Stimulated activated CD8-positive, alpha-beta memory T cell treated with anti-CD3 and anti-CD28 coated beads, Interleukin-4, amount 100 ng/mL, for 1 hour (primary cell): ENCODE measurements around the gene LGALS3BP.
"Not testable (repeated sequence)": the region's sequence is repeated elsewhere in the genome, so short reads cannot be mapped to it uniquely, and the experiment has no call there.

Source experiments
- DNase-seq, 2 donors: peaks; one replicate each; pipeline ENCODE4 v3.0.0-alpha.2; 2020; ENCODE audit warnings: low read depth in 2 of 2, low spot score in 1 of 2

Gene LGALS3BP

GRCh38 chr17:78979780-78980623, at the start of gene LGALS3BP:
TSS of gene LGALS3BP (minus strand) at chr17:78979923. CDS start at chr17:78977191, 2,732 bp downstream.
- DNase-seq = no peak

GRCh38 chr17:79028496-79029326, 49.0 kb upstream of the LGALS3BP start:
- no peak for DNase-seq

- DNase-seq = no peak
Measured at GRCh38 chr17:79027925-79028491, 48.3 kb upstream of the LGALS3BP start.

GRCh38 chr17:79027274-79027924, 47.7 kb upstream of the LGALS3BP start:
- DNase-seq = no peak

GRCh38 chr17:79026376-79027273, 46.9 kb upstream of the LGALS3BP start:
- DNase-seq = no peak

- DNase-seq = no peak
Measured at GRCh38 chr17:79024901-79025737, 45.4 kb upstream of the LGALS3BP start.

GRCh38 chr17:79023886-79024771, 44.4 kb upstream of the LGALS3BP start, which contains the start of gene C1QTNF1:
TSS of gene C1QTNF1 (plus strand) at chr17:79024169. CDS start at chr17:79043969, 19,800 bp downstream.
- DNase-seq = no peak

GRCh38 chr17:79023180-79023705, 43.5 kb upstream of the LGALS3BP start:
- DNase-seq = no peak

GRCh38 chr17:79022507-79022991, 42.8 kb upstream of the LGALS3BP start:
- DNase-seq = no peak

- DNase-seq = not testable (repeated sequence)
Measured at GRCh38 chr17:79021929-79022328, 42.2 kb upstream of the LGALS3BP start.

GRCh38 chr17:79020631-79021301, 41.0 kb upstream of the LGALS3BP start:
- no peak for DNase-seq

GRCh38 chr17:79019632-79020584, 40.2 kb upstream of the LGALS3BP start:
- DNase-seq = peak in 1 of 2 donors; percentile 11

- no peak for DNase-seq
Measured at GRCh38 chr17:79019261-79019631, 39.5 kb upstream of the LGALS3BP start.

- no peak for DNase-seq
Measured at GRCh38 chr17:79018370-79018695, 38.6 kb upstream of the LGALS3BP start.

GRCh38 chr17:79017546-79018369, 38.0 kb upstream of the LGALS3BP start:
- no peak for DNase-seq
